A673 (cell line): ENCODE measurements around the gene HERC2.
"Not testable (repeated sequence)": the region's sequence is repeated elsewhere in the genome, so short reads cannot be mapped to it uniquely, and the experiment has no call there.

ENCODE experiments used
- EZH2 ChIP-seq: fragments of 200-600 bp; sonication (generic); IDR thresholded peaks from 2 replicates; pipeline ENCODE4 v1.6.1; 2017; ENCODE audit warnings: borderline replicate concordance, low read depth, mild to moderate bottlenecking, mixed read lengths, antibody characterized with exemption, low read length; ENCODE audit not compliant: poor library complexity, severe bottlenecking
- TF ChIP-seq, protein P1 (sequence below): fragments of 300-800, 200-600 bp; sonication (generic); conservative IDR thresholded peaks from 2 replicates; pipeline ENCODE4 v1.5.1; 2017; ENCODE audit warnings: low read depth, mild to moderate bottlenecking, antibody characterized with exemption, low read length, moderate library complexity, mixed read lengths

DNA sequence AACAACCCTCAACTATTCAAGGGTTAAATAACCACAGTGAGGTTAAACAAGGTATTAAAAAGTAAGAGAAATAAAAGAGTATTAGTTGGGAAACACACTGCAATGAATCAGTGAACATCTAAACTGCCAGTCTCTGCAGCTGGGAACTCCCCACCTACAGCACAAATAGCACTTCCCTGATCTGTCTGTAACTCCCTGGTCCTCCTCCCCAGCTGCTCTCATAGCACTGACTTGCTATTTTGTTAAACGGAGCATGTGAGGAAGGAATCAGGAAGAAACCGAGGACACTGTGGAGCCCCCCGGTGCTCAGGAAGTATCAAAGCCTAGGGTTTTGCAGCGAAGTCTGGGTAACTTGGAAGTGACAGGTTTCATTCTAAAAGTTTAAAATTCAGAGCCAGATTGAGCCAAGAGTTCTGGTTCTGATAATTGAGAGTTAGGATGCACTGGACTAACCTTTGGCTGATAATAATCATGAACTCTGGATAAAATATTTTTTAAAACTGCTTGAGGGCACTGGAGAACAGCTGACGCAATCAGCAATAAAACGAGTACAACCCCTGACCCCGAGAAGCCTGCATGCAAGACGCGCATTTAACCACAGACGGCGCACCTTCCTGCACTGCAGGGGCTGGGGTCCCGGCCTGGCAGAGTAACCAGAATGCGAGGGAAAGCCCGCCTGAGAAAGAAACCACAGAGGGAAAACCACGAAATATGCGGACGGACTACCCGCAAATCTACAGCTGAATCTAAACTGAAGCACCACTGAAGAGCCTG, 118.7 kb downstream of the HERC2 start:
- TF ChIP-seq, protein P1, sequence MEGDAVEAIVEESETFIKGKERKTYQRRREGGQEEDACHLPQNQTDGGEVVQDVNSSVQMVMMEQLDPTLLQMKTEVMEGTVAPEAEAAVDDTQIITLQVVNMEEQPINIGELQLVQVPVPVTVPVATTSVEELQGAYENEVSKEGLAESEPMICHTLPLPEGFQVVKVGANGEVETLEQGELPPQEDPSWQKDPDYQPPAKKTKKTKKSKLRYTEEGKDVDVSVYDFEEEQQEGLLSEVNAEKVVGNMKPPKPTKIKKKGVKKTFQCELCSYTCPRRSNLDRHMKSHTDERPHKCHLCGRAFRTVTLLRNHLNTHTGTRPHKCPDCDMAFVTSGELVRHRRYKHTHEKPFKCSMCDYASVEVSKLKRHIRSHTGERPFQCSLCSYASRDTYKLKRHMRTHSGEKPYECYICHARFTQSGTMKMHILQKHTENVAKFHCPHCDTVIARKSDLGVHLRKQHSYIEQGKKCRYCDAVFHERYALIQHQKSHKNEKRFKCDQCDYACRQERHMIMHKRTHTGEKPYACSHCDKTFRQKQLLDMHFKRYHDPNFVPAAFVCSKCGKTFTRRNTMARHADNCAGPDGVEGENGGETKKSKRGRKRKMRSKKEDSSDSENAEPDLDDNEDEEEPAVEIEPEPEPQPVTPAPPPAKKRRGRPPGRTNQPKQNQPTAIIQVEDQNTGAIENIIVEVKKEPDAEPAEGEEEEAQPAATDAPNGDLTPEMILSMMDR: not testable (repeated sequence)
- TF ChIP-seq EZH2: not testable (repeated sequence)
